HepG2 (cell line): Measurements from ENCODE around the gene DTX4. TPM values are rescaled to one million over a fixed set of nuclear protein-coding genes. Genes with fewer than 3 reads are reported as not detected.

Source experiments
- FUBP1 ChIP-seq: sonication (generic); formaldehyde crosslinking; IDR thresholded peaks from 2 replicates; pipeline ENCODE4 v1.5.1; 2020; ENCODE audit warnings: missing genetic modification reagents, mild to moderate bottlenecking, borderline replicate concordance
- MEF2D ChIP-seq: sonication (generic); formaldehyde crosslinking; IDR thresholded peaks from 2 replicates; pipeline ENCODE4 v1.5.1; 2020; ENCODE audit warnings: mild to moderate bottlenecking, missing genetic modification reagents
- MTA1 ChIP-seq: sonication (generic); formaldehyde crosslinking; IDR thresholded peaks from 2 replicates; pipeline ENCODE4 v1.4.0; 2020; ENCODE audit warnings: missing genetic modification reagents, mild to moderate bottlenecking, borderline replicate concordance
- MYNN ChIP-seq: sonication (generic); formaldehyde crosslinking; IDR thresholded peaks from 2 replicates; pipeline ENCODE4 v1.4.0; 2020; ENCODE audit warnings: mild to moderate bottlenecking, low read depth, missing genetic modification reagents
- PLRG1 ChIP-seq: fragments of 450-650 bp; conservative IDR thresholded peaks from 2 replicates; pipeline ENCODE4 v1.6.1; 2016
- STAG1 ChIP-seq: sonication (generic); formaldehyde crosslinking; IDR thresholded peaks from 2 replicates; pipeline ENCODE4 v1.4.0; 2020; ENCODE audit warnings: missing genetic modification reagents
- ZBTB40 ChIP-seq, 2 experiments: fragments of 450-650 bp in 1 of 2; sonication (generic) in 1 of 2; formaldehyde crosslinking in 1 of 2; IDR thresholded peaks; 2 replicates each; pipeline versions ENCODE4 v1.6.1 to v1.8.0; 2016 to 2022; ENCODE audit warnings: antibody characterized with exemption in 1 of 2, mild to moderate bottlenecking in 1 of 2, missing genetic modification reagents in 1 of 2
- ZC3H4 ChIP-seq: sonication (generic); formaldehyde crosslinking; IDR thresholded peaks from 2 replicates; pipeline ENCODE4 v1.4.0; 2020; ENCODE audit warnings: missing genetic modification reagents, borderline replicate concordance
- ZNF207 ChIP-seq: fragments of 450-650 bp; IDR thresholded peaks from 2 replicates; pipeline ENCODE4 v1.6.1; 2016; ENCODE audit warnings: antibody characterized with exemption, borderline replicate concordance
- polyA plus RNA-seq, 8 experiments: library from polyadenylated mRNA; depleted of rRNA in 3 of 8; stranded (reverse) in 7 of 8; unstranded in 1 of 8; fragments of >200 nt; fragmentation: Illumina TruSeq in 4 of 8; extraction: Trizol in 4 of 8; gene quantifications; 2 replicates each; pipeline versions ENCODE4 v1.2.1 to v1.2.3, GENCODE V29; 2011 to 2016; ENCODE audit warnings: low read depth in 4 of 8, missing spikeins in 1 of 8, mixed read lengths in 1 of 8; ENCODE audit not compliant: insufficient read depth in 1 of 8
- total RNA-seq, 5 experiments: library from RNA; depleted of rRNA; stranded (reverse); fragments of >200 nt; fragmentation: Illumina TruSeq; extraction: Trizol; gene quantifications; 2 replicates each; pipeline ENCODE4 v1.2.3, GENCODE V29; 2016; ENCODE audit warnings: low read depth in 1 of 5
- TF ChIP-seq, protein P1 (sequence below): sonication (generic); formaldehyde crosslinking; IDR thresholded peaks from 2 replicates; pipeline ENCODE4 v1.4.0; 2020; ENCODE audit warnings: mild to moderate bottlenecking, missing genetic modification reagents

DTX4 gene
- total and polyA plus RNA-seq, 2 of the 13 experiments (the other 11 are each of a cell fraction or from before 2014, with no cell fraction given): 0.67 to 5.6 TPM

GRCh38 chr11:59201353-59201752 is 29.4 kb downstream of the DTX4 start (continued):
- TF ChIP-seq ZBTB40 (IDR thresholded peaks at IDR 0.05): no peak
- no peak for TF ChIP-seq ZBTB40 (CRISPR knock-in tag; IDR thresholded peaks at IDR 0.05)
- TF ChIP-seq, protein P1, sequence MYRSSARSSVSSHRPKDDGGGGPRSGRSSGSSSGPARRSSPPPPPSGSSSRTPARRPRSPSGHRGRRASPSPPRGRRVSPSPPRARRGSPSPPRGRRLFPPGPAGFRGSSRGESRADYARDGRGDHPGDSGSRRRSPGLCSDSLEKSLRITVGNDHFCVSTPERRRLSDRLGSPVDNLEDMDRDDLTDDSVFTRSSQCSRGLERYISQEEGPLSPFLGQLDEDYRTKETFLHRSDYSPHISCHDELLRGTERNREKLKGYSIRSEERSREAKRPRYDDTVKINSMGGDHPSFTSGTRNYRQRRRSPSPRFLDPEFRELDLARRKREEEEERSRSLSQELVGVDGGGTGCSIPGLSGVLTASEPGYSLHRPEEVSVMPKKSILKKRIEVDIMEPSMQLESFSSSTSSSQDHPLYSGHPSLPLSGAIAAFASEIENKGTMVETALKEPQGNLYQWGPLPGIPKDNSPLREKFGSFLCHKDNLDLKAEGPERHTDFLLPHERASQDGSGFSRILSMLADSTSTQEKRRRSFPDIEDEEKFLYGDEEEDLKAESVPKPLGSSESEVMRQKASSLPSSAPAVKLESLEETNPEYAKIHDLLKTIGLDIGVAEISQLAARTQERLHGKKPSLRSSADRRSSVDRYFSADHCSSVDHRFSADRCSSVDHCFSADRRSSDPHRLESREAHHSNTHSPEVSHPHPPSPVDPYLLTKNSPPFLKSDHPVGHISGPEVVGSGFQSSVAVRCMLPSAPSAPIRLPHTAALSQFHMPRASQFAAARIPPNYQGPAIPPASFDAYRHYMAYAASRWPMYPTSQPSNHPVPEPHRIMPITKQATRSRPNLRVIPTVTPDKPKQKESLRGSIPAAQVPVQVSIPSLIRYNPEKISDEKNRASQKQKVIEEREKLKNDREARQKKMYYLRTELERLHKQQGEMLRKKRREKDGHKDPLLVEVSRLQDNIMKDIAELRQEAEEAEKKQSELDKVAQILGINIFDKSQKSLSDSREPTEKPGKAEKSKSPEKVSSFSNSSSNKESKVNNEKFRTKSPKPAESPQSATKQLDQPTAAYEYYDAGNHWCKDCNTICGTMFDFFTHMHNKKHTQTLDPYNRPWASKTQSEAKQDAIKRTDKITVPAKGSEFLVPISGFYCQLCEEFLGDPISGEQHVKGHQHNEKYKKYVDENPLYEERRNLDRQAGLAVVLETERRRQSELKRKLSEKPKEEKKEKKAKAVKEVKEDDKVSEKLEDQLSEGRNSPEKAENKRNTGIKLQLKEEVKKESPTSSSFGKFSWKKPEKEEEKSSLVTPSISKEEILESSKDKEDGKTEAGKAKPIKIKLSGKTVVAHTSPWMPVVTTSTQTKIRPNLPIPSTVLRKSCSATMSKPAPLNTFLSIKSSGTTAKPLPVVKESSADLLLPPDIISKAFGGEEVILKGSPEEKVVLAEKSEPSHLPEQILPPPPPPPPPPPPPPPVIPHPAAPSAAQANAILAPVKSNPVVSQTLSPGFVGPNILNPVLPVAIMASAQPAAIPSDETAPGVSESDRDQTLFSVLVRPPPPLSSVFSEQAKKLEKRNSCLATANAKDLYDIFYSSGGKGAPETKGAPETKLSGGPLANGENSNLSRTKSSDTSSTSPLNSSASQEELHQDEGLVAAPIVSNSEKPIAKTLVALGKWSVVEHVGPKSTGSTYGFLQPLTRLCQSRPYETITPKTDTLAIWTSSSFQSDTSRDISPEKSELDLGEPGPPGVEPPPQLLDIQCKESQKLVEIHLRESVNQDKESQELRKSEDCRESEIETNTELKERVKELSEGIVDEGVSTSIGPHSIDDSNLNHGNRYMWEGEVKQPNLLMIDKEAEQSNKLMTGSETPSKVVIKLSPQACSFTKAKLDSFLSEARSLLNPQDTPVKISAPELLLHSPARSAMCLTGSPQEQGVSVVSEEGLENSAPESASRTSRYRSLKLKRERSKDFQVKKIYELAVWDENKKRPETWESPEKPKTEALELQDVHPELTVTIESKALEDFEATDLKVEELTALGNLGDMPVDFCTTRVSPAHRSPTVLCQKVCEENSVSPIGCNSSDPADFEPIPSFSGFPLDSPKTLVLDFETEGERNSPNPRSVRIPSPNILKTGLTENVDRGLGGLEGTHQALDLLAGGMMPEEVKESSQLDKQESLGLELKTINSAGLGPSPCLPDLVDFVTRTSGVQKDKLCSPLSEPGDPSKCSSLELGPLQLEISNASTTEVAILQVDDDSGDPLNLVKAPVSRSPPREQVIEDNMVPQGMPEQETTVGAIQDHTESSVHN (CRISPR knock-in tag): no peak
- no peak for TF ChIP-seq ZNF207
- no peak for TF ChIP-seq MEF2D (CRISPR knock-in tag)
- peak; percentile 58 for TF ChIP-seq STAG1
- TF ChIP-seq ZC3H4: no peak
- no peak for TF ChIP-seq PLRG1
- no peak for TF ChIP-seq MYNN (CRISPR knock-in tag)
- no peak for TF ChIP-seq FUBP1
- TF ChIP-seq MTA1: no peak
- TF ChIP-seq, all 625 proteins: peak for 2
